NCI-H2081 treated with DMSO at 0.1 percent for 48 hours (cell line): ENCODE measurements around the gene TRIM67.

Experiments used
- DNase-seq: peaks from one replicate; lab custom pipeline; 2025; lab: John Stamatoyannopoulos, UW

TRIM67 gene

DNA sequence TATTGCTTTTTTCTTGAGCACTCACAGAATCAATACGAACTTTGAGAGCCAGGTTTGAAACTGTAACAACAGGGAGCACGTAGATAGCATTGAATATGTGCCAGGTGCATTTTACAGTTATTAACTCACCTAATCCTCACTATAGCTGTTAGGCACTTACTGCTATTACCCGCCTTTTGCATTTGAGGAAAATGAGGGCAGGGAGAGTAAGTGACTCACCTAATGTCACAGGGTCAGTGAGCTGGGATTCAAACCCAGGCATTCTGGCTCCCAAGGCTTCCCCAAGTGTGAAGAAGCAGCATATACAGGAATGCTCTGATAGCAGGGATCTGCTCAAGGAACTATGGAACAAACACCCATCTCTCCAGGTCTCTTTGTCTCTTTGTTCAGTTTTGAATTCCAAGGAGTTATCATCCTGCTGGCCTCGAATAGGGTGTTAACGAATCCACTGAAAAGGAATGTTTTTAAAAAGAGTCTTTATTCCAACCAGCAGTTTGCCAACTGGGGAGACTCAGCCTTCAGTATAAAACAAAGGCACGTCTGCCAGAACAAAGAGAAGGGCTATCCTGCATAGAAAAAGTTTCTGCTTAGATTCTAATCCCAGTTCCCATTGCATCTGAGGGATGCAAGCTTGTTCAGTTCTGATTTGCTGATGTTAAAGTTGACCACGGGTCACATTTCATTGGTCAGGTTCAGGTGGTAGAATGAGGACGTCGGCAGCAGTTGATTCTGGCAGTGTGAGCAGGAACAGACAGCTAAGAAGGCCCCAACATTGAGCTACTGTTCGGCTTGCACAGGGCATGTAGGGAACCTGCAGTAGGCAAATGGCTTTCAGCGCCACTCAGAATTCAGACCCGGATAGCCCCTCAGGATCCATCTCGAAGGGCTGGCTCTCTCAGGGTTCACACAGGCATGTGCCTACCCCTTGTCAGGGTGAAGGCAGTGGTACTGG lies 22.1 kb downstream of the TRIM67 start:
- no peak for DNase-seq

DNA sequence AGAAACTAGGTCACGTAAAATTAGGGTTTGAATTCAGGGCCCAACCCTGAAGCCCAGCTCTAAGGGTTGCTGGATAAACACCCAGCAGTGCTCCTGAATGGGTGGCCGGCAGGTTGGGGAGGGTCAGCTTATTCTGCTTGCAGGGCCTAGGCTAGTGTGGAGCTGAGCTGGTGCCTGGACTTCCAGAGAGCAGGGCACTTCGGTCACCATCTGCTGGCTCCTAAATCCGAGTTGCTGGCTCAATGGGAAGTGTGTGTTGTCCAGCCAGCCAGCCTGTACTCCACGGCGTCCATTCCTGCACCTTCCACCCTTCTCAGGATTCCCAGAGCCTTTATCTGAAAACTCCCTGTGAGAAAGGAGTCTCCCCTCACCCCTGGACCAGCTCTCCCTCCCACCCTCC lies 23.0 kb downstream of the TRIM67 start:
- DNase-seq = no peak

GRCh38 chr1:231185391-231185790 lies 23.5 kb downstream of the TRIM67 start:
- no peak for DNase-seq

GRCh38 chr1:231186356-231187115 lies 24.7 kb downstream of the TRIM67 start:
- DNase-seq = no peak

GRCh38 chr1:231187571-231187970 lies 25.7 kb downstream of the TRIM67 start:
- DNase-seq = no peak

GRCh38 chr1:231188072-231188471 lies 26.2 kb downstream of the TRIM67 start:
- no peak for DNase-seq

- no peak for DNase-seq
These were observed 26.9 kb downstream of the TRIM67 start for GRCh38 chr1:231188768-231189167.

- no peak for DNase-seq
These were observed 27.9 kb downstream of the TRIM67 start for GRCh38 chr1:231189683-231190270.

DNA sequence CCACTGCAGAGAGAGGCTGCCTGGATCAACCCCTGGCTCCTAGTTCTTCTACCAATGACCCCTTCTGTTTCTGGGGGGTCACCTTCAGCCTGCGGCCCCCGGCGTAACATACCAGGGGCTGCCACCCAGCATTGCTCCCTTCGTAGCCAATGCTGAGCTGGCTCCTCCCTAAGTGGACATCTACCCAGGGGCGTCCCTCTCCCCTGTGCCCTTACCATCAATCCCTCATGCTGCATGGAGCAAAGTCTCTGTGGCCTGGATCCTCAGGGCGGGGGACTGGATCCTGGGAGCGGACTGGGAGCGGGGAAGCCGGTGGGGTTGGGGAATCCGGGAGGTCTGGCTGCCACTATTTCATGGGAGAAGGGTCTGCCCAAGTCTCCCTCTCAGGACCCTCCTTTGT lies 28.6 kb downstream of the TRIM67 start:
- DNase-seq = no peak

- DNase-seq = no peak
These were observed 30.8 kb downstream of the TRIM67 start for GRCh38 chr1:231192620-231193163.

GRCh38 chr1:231193710-231194340 lies 32.0 kb downstream of the TRIM67 start:
- no peak for DNase-seq

DNA sequence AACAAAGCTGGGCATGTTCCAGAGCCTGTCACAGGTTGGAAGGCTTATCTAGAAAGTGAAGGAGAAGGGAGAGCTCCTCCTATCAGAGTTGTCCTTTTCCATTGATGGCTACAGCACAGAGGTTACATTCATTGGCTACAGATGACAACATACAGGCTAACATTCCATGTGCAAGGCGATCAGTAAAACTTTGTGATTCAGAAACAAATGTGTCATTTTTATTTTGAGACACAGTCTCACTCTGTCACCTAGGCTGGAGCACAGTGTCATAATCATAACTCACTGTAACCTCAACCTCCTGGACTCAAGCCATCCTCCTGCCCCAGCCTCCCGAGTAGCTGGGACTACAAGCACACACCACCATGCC lies 32.6 kb downstream of the TRIM67 start:
- no peak for DNase-seq

DNA sequence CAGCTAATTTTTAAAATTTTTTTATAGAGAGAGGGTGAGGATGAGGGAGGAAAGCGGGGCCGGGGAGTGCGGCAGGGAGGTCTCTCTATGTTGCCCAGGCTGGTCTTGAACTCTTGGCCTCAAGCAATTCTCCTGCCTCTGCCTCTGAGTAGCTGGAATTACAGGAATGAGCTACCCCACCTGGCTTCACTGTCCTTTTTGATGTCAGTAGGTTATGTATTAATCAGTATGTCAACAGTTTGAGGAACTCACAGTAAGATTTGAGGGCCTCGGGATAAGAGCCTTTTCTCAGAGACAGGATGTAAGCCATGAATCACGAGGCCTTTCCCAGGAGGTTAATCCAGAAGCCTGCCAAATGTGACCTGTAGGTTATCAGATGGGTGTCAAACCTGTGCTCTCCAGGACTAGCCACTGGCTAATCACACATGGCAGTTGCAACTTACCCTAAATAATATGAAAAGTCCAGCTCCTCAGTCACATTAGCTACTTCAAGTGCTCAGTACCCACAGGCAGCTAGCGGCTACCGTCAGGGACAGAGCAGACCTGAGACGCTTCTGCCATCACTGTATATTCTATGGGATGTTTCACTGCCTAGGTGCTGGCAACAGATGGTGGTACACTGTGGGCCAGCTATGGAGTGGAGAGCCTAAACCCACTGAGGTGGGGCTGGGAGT lies 33.1 kb downstream of the TRIM67 start:
- DNase-seq = no peak

DNA sequence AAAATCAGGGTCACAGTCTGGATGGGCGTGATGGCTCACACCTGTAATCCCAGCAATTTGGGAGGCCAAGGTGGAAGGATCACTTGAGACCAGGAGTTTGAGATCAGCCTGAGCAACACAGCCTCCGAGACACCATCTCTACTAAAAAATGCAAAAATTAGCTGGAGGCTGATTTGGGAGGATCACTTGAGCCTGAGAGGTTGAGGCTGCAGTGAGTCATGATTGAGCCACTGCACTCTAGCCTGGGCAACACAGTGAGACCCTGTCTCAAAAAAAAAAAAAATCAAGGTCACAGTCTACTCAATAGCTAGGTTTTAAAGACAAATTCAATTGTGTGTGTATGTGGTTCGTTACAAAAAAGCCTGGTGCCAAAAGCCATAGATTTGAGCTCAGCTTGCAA lies 34.4 kb downstream of the TRIM67 start:
- DNase-seq = no peak

- DNase-seq = no peak
These were observed 34.9 kb downstream of the TRIM67 start for GRCh38 chr1:231196728-231197127.

DNA sequence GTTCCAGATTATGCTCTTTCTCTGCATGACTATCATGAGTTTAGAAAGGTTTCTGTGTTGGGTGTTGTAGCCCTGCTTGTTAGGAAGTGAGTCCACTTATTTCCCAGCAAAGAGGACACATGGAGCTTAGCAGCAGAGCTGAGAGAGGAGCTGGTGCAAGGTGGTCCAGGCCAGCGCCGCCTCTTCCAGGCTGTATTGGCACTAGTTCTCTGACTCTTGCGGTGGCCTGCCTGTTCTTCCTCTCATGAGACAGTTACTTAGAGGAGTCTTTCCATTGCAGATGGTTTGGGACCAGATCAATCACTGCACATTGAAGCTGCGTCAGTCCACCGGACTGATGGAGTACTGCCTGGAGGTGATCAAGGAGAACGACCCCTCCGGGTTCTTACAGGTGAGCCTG lies 38.0 kb downstream of the TRIM67 start:
- DNase-seq = no peak

- no peak for DNase-seq
These were observed 38.7 kb downstream of the TRIM67 start for GRCh38 chr1:231200388-231201031.

- DNase-seq = no peak
These were observed 39.6 kb downstream of the TRIM67 start for GRCh38 chr1:231201375-231201978.

- no peak for DNase-seq
These were observed 40.2 kb downstream of the TRIM67 start for GRCh38 chr1:231201979-231202633.
